ENCODE data around the gene FASN.
"Not testable (repeated sequence)": the region's sequence is repeated elsewhere in the genome, so short reads cannot be mapped to it uniquely, and the experiment has no call there.

Gene FASN

DNA sequence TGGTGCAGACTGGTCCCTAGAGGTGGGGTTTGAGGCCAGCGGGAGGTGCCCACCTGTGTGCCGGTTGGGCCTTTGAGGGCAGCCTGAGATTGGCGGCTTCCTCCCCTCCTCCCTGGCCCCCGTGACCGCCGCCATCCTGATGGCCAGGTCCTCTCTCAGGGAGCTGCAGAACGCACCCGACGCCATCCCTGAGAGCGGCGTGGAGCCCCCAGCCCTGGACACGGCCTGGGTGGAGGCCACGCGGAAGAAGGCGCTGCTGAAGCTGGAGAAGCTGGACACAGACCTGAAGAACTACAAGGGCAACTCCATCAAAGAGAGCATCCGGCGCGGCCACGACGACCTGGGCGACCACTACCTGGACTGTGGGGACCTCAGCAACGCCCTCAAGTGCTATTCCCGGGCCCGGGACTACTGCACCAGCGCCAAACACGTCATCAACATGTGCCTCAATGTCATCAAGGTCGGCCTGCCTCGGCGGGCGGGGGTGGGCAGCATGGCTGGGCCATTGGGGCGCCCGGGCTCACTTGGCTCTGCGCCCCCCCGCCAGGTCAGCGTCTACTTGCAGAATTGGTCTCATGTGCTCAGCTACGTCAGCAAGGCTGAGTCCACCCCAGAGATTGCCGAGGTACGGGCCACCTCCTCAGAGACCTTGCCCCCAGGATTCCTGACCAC, 43.5 kb downstream of the FASN start:
- DNase-seq = no peak

DNA sequence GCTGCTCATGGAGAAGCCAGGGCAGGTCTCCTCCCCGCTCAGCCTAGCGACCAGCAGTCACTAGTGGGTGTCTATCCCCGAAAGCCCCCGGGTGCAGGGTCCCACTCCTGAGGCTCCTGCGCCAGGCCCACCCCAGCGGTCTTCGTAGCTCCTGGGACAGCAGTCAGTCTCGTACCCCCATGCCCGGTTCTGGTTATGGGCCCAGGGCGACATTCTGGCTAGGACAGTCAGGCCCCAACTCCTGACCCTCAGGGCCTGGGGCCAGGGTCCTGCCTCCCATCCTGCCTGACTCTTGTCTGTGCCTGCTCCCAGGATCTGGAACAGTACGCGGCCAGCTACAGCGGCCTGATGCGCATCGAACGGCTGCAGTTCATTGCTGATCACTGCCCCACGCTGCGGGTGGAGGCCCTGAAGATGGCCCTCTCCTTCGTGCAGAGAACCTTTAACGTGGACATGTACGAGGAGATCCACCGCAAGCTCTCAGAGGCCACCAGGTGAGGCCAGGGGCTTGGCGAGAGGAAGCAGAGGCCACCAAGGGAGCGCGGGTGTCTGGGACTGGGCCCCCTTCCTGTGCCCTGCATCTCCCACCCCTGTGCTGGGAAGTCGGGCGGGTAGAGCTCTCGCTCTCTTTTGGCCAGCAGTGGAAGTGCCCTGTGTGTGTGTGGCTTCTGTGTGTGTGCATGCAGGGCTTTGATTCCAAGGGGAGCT, 44.3 kb downstream of the FASN start:
- DNase-seq = no peak

DNA sequence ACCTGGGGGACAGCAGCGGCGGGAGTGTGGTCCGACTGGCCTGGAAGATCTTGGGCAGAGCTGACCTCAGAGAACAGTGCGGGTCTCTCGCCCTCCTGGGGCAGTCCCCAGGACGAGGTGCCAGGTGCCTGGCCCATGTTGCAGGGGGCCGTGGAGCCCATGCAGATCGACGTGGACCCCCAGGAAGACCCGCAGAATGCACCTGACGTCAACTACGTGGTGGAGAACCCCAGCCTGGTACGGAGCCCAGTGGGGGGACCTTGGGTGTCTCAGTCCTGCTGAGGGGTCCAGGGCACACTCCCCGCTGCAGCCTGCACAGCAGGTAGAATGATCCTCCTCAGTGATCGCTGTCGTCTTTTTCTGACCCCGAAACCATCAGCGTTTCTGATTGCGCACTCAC, 44.9 kb downstream of the FASN start:
- no peak for DNase-seq

DNA sequence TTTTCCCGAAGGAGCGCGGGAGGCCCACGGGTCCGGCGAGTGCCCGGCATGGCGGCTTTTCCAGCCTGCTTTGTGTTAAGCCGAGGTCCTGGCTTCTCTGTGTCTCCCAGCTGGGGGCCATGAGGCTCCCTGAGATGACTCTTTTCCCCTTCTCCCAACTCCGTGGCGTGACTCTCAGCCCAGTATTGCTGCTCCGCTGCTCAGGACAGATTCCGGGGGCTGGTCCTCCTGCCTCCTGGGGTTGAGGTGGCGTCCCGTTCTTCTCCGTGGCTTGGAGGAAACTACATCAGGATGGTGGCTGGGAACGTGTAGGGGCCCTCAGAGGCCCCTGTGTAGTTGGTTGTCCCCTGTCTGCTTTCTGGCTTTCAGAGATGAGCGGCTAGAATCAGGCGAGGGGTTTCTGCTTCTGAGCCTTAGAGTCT, 45.4 kb downstream of the FASN start:
- no peak for DNase-seq

DNA sequence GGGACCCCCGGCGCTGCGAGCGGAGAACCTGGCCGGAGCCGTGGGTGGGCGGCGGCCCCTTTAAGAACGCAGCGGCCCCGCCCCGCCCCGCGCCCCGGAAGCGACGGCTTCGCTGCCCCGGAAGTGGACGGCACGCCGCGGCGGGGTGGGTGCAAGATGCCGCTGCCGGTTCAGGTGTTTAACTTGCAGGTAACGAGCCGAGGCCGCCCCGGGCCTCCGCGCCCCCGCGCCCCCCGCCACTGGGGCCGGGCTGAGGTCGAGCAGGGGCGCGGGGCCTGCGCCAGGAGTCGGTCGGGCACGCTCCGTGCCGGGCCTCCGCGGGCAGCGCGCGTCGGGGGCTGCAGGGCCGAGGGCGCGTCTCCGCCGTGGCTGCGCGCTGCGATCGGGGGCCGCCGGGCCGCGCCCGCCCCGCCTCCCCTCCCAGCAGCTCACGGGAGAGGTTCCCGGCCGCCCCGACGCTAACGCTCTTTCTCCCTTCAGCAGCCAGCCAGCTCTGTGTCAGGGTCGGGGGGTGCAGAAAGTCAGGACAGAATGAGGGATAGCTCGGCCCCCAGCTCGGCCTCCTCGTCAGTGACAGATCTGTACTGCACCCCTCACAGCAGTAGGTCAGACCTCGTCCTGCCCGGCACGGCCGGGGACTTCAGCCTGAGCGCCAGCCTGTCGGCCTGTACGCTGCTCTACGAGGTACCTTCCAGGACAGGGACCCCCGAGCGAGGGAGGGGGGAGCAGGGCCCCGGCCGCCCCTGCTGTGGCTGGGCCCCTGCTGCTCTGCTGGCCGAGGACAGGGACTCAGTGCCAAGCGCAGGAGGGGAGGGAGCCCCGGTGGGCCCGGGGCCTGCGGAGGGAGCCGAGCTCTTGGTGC, 46.0 kb downstream of the FASN start, which contains the start of the genes GPS1 and RFNG:
TSS of gene GPS1 (plus strand) at position 123 of the 862 bp plus-strand sequence. CDS start at position 157, 34 bp downstream.
TSS of gene RFNG (minus strand) at position 36 of the 862 bp plus-strand sequence. CDS start 45 bp downstream, outside the sequence.
- DNase-seq = peak; percentile 77

DNA sequence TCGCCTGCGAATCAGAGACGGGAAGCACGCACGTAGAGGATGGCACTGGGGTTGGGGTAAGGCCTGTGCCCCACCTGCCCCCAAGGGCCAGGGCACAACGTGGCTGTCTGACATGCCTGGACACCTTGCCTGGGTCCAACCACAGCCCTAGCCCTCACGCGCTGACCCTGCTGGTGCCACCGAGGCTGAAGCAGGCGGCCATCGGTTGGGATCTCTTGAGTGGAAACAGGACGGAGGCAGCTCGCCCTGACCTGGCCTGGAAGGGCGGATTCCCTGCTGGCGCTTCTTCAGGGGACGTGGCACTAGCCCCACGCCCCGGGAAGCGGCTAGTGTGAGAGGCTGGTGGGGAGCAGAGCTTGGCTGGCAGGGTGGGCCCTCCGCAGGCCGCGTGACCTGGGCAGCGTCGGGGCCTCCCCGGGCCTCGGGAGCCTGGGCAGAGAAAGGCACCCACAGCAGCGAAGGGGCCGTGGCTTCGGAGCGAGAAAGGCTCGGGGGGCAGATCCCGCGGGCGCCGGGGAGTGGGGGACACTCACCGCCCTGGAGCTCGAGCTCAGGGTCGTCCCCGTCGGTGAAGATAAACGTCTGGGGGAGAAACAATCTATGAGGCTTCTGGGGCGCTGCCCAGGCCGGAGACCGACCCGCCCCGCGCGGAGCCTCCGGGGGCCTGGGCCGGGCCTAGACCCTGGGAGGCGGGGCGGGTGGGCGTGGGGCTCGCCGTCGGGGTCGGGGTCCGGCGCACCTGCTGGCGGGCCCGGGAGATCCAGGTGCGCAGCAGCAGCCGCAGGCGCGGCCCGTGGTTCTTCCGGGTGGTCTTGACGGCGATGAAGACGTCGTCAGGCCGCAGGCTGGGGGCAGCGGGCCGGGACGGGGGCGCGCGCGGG, 47.0 kb downstream of the FASN start:
- no peak for DNase-seq

DNA sequence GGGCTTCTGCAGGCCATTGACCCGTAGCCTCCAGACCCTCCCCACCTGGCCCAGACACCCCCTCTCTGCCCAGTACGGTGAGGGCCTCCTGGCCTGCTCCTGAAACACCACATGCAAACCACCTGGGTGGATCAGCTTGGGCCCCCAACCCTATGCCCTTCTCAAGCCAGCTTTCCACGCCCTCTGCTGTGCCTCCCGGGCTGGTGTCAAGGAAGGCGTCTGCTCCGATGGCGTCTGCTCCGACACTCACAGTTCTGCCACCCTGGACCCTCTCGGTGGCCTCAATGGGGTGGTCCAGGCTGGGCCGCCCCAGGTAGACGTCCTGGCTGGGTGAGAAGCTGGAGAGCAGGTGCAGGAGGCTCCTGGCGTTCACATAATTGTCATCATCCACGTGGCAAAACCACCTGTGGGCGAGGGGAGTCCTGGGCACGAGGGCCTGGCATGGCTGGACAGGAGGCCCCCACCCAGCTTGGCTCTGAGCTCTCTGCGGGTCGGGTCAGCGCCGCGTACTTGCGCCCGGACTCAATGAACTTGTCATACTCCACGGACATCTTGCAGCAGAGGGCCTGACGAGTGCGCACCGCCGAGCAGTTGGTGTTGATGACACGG, 47.8 kb downstream of the FASN start:
- no peak for DNase-seq

DNA sequence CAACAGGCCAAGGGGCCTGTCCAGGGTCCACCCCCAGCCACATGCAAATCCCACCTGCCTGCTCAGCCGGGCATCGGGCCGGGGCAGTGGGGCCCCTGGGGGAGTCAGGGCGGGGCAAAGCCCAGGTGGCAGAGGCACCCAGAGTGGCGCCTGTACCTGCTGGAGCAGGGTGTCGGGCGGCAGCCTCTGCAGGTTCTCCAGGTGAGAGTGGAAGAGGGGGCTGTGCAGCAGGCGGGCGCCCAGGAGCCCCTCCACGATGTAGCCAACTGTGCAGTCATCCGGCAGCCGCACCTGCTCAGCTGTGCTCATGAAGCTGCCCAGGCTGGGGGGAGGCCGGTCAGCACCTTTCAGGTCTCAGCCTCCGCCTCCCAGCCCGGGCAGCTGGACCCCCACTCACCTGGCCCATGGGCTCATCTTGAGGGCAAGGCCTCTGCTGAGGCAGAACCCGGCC, 48.5 kb downstream of the FASN start:
- no peak for DNase-seq

DNA sequence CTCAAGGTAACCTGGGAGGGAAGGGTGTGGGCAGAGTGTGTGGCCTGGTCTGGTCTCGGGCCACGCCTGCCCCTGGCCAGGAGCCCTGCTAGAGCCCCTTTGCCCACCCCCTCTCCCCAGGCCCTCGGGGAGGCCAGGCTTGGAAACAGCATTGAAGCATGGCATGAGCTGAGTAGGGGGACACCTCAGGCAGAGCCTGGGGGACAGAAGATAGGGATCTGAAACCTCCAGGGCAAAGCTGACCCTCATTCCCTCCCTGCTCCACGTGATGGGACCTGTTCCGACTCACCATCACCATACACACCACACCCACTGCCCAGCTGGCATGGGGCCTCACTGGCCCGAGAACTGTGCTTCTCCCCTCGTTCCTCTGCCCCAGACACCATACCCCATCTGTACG, 48.9 kb downstream of the FASN start:
- no peak for DNase-seq

DNA sequence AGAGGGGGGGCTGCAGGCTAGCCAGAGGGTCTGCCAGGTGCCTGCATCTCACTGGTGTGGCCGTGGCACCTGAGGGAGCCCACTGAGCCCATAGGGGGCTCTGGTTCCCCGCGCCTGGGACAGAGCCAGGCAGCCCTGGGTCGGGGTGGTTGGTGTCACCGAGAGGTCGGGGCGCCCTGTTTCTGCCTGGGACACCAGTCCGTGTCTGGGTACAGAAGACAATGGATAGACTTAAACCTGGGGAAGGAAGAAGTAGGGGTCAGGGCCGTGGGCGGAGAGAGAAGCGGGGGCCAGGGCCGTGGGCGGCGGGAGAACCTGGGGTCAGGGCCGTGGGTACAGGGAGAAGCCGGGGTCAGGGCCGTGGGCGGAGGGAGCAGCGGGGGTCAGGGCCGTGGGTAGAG, 49.5 kb downstream of the FASN start:
- DNase-seq = no peak

DNA sequence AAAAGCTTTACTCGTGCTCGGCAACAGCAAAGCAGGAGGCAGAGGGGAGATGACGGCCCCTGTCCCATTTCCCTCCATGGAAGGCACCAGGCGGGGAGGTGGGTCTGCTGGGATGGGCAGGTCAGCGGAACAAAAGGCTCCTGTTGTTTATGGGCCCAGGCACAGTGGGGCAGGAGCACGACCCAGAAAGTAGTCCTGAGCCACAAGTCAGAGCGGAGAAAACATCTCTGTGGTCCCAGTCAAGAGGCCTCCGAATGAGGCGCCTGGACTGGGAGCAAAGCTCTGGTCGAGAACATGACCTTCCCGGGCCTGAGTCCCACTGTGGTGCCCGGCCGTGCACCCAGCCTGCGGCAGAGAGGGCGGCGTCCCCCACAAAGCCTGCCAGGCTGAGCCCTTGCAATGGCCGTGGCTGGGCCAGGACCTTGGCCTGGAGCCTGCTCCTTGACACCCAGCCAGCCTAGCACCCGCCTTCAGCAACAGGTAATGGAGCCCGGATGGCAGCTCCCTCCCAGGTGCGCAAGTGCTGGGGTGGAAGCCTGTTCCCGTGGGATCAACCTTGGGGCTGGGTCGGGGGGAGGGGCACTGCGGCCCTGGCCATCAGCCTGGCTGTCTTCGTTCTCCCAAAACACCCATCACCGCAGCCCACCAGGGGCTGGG, 50.0 kb downstream of the FASN start:
- DNase-seq = no peak

DNA sequence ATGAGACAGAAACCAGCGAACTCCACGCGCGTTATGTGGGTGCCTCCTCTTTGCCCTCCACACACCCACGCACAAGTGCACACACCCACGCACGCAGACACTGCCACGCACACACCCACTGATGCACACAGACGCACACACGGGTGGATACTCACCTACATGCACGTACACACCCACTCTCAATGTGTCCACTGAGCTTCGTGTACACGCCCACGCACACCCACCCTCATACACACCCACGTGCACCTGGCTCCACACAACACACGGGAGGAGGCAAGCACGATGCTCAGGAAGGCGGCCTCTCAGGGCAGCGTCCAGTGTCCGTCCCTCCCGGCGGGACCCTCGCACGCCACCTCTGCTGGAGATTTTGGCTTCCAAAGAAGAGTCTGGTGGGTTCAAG, 50.7 kb downstream of the FASN start:
- no peak for DNase-seq

DNA sequence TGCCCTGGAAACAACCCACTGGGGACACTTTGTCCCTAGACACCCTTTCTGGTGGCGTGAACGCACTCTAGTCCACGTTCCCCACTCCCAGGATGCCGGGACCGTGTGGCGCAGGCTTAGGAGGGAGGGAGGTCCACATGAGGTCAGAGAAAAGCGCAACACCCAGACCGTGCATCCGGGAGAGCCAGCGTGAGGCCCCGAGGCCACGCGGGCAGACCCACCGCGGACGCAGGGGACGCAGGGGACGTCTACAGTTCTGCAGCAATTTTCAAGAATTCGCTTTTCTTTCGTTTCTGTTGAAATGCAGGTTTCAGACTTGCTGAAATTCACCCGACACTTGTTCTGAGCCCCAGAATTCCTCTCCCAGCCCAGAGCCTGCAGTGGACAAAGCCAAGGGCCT, 51.1 kb downstream of the FASN start:
- DNase-seq = no peak

DNA sequence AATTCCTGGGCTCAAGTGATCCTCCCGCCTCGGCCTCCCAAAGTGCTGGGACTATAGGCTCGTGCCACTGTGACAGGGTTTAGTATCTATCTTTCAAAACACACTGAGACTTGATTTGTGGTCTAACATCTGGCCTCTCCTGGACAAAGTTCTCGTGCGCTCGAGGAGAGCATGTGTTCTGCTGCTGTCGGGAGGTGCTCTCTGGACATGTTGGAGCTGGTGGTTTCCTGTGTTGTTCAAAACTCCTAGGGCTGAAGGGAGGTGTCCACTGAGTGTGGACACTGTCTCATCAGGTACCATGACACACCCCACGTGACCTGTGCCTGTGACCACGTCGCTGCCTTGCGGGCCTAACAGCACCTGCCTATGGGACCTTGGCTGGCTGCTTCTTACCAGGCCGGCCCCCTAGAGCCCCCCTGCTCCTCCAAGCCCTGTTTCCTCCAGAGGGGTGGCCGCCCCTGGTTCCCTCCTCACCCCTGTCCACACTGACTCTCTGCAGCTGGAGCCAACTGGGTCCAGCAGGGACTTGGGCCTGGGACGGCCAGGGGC, 52.0 kb downstream of the FASN start:
- no peak for DNase-seq

DNA sequence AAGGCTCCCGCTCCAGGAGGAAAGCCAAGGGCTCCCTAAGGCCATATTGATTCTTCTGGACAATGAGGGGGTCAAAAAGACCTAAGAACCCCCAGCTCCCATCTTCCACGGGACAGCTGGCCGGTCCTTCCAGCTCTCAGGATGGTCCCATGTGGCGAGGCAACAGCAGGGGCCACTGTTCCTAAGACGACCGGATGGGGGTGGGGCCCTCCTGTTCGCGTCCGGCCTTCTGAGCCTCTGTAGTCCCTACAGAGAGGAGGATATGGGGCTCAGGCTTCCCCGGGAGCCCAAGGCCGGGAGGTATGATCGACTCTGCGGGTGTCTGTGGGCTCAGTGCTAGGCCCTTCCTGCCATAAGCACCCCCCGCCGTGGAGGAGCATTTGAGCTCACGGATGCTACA, 54.5 kb downstream of the FASN start:
- DNase-seq = no peak

DNA sequence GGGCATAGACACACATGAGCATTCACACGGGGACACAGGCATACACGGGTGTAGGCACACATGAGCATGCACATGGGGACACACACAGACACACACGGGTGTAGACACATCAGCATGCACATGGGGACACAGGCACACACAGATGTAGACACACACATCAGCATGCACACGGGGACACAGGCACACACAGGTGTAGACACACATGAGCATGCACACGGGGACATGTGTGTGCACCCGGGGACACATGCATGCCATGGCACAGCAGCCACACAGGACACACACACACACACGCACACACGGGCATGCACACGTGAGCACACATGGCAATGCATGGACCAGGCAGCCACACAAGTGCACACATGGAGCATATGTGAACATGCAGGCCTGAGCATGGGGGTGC, 55.4 kb downstream of the FASN start:
- DNase-seq = no peak

DNA sequence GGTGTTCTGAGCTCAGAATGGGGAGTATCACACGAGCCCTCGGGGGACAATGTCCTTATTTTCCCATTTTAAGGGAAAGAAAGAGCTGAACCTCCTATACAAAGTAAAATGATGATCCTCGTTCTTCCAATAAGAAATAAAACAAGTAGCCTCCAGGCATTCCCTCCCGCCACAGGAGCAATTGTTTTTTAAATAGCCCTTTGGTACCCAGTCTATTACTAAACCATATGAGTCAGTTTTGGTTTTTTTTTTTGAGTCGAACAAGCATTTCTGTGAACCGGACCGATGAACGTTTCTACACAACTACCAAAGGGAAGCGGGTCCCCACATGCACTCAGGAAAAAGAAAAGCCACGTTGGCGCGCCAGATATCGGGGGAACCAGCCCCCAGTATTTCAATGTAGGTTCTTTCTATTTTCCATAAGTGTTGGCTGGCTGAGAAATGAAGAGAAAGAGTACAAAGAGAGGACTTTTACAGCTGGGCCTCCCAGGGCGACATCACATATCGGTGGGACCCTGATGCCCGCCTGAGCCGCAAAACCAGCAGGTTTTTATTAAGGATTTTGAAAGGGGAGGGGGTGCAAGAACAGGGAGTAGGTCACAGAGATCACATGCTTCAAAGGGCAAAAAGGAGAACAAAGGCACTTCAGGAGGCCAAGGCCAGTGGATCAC, 56.8 kb downstream of the FASN start:
- no peak for DNase-seq

DNA sequence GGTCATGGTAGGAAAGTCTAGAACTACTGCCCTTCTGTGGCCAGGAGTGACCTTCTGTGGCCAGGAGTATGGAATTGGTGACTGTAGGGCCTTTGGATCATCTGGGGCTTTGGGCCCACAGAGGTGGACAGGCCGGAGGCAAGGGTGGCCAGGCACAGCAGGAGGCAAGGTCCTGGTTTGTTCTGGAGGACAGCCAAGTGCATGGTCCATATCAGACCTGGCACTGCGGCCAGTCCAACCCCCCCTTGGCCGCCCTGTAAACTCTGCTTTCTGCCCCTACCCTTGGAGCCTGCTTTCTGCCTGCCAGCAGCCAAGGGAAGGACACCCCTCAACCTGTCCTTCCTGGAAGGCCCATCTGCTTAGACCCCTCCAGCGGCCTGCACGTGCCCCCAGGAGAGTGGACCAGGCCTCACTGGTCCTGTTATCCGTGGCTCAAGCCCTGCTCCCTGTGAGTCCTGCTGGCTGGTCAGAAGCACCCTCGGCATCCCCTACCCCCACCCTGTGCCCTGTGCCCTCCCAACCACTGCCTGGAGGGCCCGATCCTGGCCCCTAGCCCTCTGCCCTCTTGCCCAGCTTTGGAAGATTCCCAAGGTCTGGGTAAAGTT, 58.2 kb downstream of the FASN start:
- no peak for DNase-seq

DNA sequence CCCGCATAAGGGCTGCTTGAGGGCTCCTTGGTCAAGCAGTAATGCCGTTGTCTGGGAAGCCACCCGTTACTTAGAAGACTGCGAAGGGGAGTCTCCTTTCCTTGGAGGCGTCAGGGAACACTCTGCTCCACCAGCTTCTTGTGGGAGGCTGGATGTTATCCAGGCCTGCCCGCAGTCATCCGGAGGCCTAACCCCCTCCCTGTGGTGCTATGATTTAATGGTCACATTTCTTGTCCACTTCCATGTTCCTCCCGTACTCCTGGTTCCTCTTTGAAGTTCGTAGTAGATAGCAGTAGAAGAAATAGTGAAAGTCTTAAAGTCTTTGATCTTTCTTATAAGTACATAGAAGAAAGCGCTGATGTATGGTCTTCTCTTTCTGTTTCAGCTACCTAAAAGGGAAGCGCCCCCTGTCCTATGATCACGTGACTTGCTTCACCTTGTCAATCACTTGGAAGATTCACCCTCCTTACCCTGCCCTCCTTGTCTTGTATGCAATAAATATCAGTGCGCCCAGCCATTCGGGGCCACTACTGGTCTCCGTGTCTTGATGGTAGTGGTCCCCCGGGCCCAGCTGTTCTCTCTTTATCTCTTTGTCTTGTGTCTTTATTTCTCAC, 59.1 kb downstream of the FASN start:
- DNase-seq = not testable (repeated sequence)

DNA sequence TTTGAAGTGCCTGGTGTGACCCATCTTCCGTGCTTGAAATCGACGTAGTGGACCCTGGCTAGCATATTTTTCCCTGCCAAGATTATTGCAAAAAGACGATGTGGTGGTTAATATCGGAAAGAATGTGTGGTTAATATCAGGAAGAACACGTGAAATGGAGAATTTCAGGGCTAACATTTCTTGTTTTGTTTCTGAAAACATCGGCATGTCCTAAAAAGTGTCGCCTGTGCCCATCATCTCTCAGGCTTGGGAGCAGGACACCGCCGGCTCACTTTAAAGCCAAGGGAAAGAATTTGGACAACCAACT, 60.2 kb downstream of the FASN start:
- no peak for DNase-seq
